GM23248 (cell line): ENCODE results near the gene NEK6. TPM values are rescaled to one million over a fixed set of nuclear protein-coding genes. Genes with fewer than 3 reads are reported as not detected.

Experiments used
- DNase-seq: peaks from one replicate; pipeline ENCODE4 v3.0.0-alpha.2; 2015
- H2AFZ ChIP-seq: fragments of 200-600 bp; sonication (generic); 2 replicates; pipeline ENCODE4 v1.6.1; 2016; ENCODE audit warnings: antibody characterized with exemption
- H3F3A ChIP-seq: fragments of 200-600 bp; sonication (generic); 2 replicates; pipeline ENCODE4 v1.6.1; 2016; ENCODE audit warnings: mild to moderate bottlenecking, antibody characterized with exemption, mixed run types; ENCODE audit not compliant: insufficient read depth
- H3K27ac ChIP-seq: fragments of 200-600 bp; sonication (generic); 2 replicates; pipeline ENCODE4 v1.5.1; 2016; ENCODE audit warnings: mild to moderate bottlenecking
- H3K27me3 ChIP-seq: fragments of 200-600 bp; sonication (generic); replicated peaks from 2 replicates; pipeline ENCODE4 v1.6.1; 2016; ENCODE audit warnings: mild to moderate bottlenecking; ENCODE audit not compliant: insufficient read depth
- H3K36me3 ChIP-seq: fragments of 200-600 bp; sonication (generic); 2 replicates; pipeline ENCODE4 v1.6.1; 2016; ENCODE audit warnings: low read depth, mild to moderate bottlenecking
- H3K4me1 ChIP-seq: fragments of 200-600 bp; sonication (generic); 2 replicates; pipeline ENCODE4 v1.6.1; 2016; ENCODE audit warnings: mild to moderate bottlenecking; ENCODE audit not compliant: insufficient read depth
- H3K4me2 ChIP-seq: fragments of 200-600 bp; sonication (generic); one replicate; pipeline ENCODE4 v1.6.1; 2016; ENCODE audit warnings: mild to moderate bottlenecking; ENCODE audit not compliant: unreplicated experiment
- H3K4me3 ChIP-seq: fragments of 200-600 bp; sonication (generic); 2 replicates; pipeline ENCODE4 v1.5.1; 2016; ENCODE audit warnings: mild to moderate bottlenecking
- H3K79me2 ChIP-seq: fragments of 200-600 bp; sonication (generic); 2 replicates; pipeline ENCODE4 v1.6.1; 2016; ENCODE audit warnings: mild to moderate bottlenecking; ENCODE audit not compliant: insufficient read depth
- H3K9ac ChIP-seq: fragments of 200-600 bp; sonication (generic); 2 replicates; pipeline ENCODE4 v1.6.1; 2016; ENCODE audit warnings: mild to moderate bottlenecking
- H3K9me2 ChIP-seq: fragments of 200-600 bp; sonication (generic); 2 replicates; pipeline ENCODE4 v1.6.1; 2016; ENCODE audit warnings: mixed run types, mild to moderate bottlenecking, moderate library complexity; ENCODE audit not compliant: insufficient read depth
- H3K9me3 ChIP-seq: fragments of 200-600 bp; sonication (generic); one replicate; pipeline ENCODE4 v1.6.1; 2017; ENCODE audit warnings: low read depth
- H4K20me1 ChIP-seq: fragments of 200-600 bp; sonication (generic); 2 replicates; pipeline ENCODE4 v1.6.0; 2016; ENCODE audit not compliant: insufficient read depth
- EZH2 ChIP-seq: fragments of 200-600 bp; sonication (generic); IDR thresholded peaks from 2 replicates; pipeline ENCODE4 v1.6.1; 2018; ENCODE audit warnings: antibody characterized with exemption, mild to moderate bottlenecking; ENCODE audit not compliant: insufficient read depth, poor library complexity, severe bottlenecking
- EZH2phosphoT487 ChIP-seq: fragments of 200-600 bp; sonication (generic); IDR thresholded peaks from 2 replicates; pipeline ENCODE4 v1.6.1; 2018; ENCODE audit warnings: antibody characterized with exemption, moderate library complexity, mild to moderate bottlenecking, low read depth; ENCODE audit not compliant: insufficient read depth
- WGBS, 2 experiments: methylation state at CpG; one replicate each; pipeline ENCODE4 v1.1.6; 2015 to 2017; ENCODE audit warnings: low lambda C conversion rate in 2 of 2, low coverage in 1 of 2; ENCODE audit errors: missing lambda C conversion rate in 2 of 2; 5-methylcytosine and 5-hydroxymethylcytosine counted together
- in situ Hi-C: fragments of 300-500 bp; cut with MboI; formaldehyde crosslinking; loops from 2 replicates; pipeline ENCODE4 v1.15.0; 2020
- polyA plus RNA-seq: library from polyadenylated mRNA; unstranded; fragments of >200 nt; fragmentation: Nextera tagmentation; extraction: Ambion mirVana; gene quantifications from 2 replicates; pipeline ENCODE4 v1.2.1, GENCODE V29; 2016
- total RNA-seq: library from RNA; depleted of rRNA; stranded (reverse); fragments of >200 nt; shearing (Covaris generic); gene quantifications from 2 replicates; pipeline ENCODE4 v1.2.3, GENCODE V29; 2014

Gene NEK6
- total and polyA plus RNA-seq, 2 experiments from 2014 or later: 43.7 to 69.6 TPM

DNA sequence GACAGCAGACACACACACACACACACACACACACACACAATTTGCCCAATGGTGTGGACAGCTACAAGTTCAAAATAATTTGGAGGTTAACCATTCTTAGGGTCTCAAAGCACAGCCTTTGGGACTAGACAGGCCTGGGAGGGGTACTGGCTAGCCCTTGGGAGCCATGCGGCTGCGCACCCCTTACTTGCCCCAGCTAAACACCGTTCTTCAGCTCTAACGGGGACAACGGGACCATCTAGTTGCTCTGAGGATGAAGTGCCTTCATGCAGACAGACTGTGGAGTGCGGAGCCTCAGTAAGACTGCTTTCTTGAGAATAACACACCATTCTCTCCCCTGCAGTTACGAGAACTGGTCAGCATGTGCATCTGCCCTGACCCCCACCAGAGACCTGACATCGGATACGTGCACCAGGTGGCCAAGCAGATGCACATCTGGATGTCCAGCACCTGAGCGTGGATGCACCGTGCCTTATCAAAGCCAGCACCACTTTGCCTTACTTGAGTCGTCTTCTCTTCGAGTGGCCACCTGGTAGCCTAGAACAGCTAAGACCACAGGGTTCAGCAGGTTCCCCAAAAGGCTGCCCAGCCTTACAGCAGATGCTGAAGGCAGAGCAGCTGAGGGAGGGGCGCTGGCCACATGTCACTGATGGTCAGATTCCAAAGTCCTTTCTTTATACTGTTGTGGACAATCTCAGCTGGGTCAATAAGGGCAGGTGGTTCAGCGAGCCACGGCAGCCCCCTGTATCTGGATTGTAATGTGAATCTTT, 92.9 kb downstream of the NEK6 start:
- Histone ChIP-seq H3K4me2 (no peak overlapping the region), H3F3A (peaks cover 66% of the 10 kb centered on the region), H3K27ac (no peak overlapping the region), H3K9ac (no peak overlapping the region), H3K9me3 (no peaks in the 10 kb centered on the region), H4K20me1 (no peaks in the 10 kb centered on the region), H3K27me3 (no peaks in the 10 kb centered on the region), H3K36me3 (peaks cover 47% of the 10 kb centered on the region), H2AFZ (no peak overlapping the region), H3K9me2 (no peaks in the 10 kb centered on the region), H3K79me2 (peaks cover 19% of the 10 kb centered on the region), H3K4me1 (no peaks in the 10 kb centered on the region), H3K4me3 (no peak overlapping the region)
- WGBS, 2 experiments: 94 to 95% methylated on average over 16 of the region's 16 CpGs
- DNase-seq: no peak
- no peak for TF ChIP-seq EZH2phosphoT487
- TF ChIP-seq EZH2: no peak
- in situ Hi-C loops: no loop called here

DNA sequence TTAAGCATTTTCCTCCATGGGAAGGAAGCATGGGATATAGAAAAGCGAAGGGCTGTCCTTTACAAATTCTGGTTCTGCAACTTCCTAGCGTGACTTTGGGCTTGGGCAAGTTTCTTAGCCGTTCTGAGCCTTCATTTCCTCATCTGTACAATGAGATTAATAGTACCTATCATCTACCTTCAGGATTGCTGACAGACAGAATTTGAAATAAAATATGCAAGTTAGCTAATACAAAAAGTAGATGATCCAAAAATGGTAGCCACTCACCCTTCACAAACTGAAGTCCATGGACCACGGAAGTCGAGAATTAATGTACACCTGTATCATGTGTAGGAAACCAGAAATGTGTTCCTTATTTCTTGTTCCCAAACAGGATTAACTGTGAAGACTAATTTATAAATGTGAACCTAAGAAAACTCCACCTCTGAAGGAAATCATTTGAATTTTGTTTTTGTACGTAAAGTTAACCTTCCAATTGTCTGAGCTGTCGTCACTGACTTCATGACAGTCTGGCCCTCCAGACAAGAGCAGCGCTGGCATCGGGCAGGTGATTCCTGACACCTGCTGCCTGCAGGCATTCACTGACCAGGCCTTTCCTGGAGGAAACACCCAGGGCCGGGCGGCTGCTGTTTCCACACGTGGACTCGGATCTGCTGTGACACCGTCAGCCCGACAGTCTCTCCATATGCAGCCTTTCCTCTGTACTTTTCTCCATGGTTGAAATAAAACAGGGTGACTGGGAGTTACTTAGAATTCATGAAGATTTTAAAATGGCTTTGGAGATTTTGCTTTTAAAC, 94.1 kb downstream of the NEK6 start:
- H4K20me1 ChIP-seq: no peaks in the 10 kb centered on the region

DNA sequence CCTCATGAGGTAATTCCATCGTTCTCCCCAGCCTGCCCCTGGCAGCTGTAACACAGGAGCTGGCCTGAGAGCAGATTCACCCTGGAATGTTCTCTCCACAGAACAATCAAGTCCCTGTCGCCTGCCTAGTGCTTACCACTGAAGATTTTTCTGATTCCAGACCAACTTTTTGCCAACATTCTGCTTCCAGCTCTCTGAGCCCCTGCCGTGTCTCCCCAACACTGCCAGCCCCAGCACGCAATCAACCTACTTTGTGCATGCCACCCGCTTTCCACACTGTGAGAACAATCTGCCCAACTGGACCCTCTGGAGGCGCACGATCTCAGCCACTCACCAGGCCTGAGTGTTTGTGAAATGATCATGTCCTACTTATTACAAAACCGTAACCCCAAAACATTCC, 94.9 kb downstream of the NEK6 start:
- 57 to 62% methylated on average over 8 of the region's 8 CpGs for WGBS, 2 experiments
- peak overlapping the region; percentile 83 for H3K27ac ChIP-seq

More for the DNA sequence above, 94.1 kb downstream of the NEK6 start:
- no peak overlapping the region for H3K4me2 ChIP-seq
- H3K36me3 ChIP-seq: peaks cover 47% of the 10 kb centered on the region
- peaks cover 66% of the 10 kb centered on the region for H3F3A ChIP-seq
- H3K9ac ChIP-seq: no peak overlapping the region
- TF ChIP-seq EZH2 (no peak), EZH2phosphoT487 (no peak)
- no peaks in the 10 kb centered on the region for H3K27me3 ChIP-seq
- no peaks in the 10 kb centered on the region for H3K9me3 ChIP-seq
- no peak for DNase-seq
- no peaks in the 10 kb centered on the region for H3K4me1 ChIP-seq
- no peak overlapping the region for H3K4me3 ChIP-seq
- no peak overlapping the region for H2AFZ ChIP-seq
- H3K79me2 ChIP-seq: peaks cover 31% of the 10 kb centered on the region
- peak overlapping the region; percentile 83 for H3K27ac ChIP-seq
- WGBS, 2 experiments: 86% methylated on average over 15 of the region's 15 CpGs
- no peaks in the 10 kb centered on the region for H3K9me2 ChIP-seq
- in situ Hi-C loops: no loop called here

DNA sequence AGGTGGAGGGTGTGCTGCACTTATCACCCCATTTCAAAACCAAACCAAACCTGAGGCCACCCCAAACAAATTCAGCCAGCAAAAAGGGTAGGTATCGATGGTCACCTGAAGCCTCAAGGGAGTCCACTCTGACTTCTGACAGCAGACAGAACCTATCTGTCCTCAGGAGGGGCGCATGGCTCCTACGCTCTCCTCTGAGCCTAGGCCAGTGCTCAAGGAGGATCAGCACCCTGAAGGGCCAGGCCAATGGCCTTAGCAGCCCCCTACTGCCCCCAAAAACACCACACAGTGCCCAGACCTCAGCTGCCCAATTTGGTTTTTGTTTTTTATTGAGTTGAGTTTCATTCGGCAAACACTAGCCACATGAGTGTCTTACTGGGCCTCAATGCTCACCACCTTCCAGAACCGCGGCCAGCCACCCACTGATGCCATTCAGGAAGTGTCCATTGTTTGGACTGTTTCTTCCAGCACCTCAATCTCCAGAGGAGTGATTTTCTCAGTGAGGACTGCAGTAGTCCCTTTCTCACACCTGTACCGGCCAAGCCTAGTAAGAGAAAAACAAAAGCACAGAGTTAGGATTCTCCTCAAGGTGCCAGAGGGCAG, 95.5 kb downstream of the NEK6 start:
- H2AFZ ChIP-seq: no peak overlapping the region
- H3K9me3 ChIP-seq: no peaks in the 10 kb centered on the region
- in situ Hi-C loops: no loop called here
- no peaks in the 10 kb centered on the region for H3K27me3 ChIP-seq
- peak overlapping the region; percentile 83 for H3K27ac ChIP-seq
- WGBS, 2 experiments: 83% methylated on average over 7 of the region's 7 CpGs
- H3F3A ChIP-seq: peaks cover 64% of the 10 kb centered on the region
- H3K4me1 ChIP-seq: no peaks in the 10 kb centered on the region
- H3K9ac ChIP-seq: peak overlapping the region; percentile 67
- peaks cover 45% of the 10 kb centered on the region for H3K36me3 ChIP-seq
- no peak for DNase-seq
- no peaks in the 10 kb centered on the region for H4K20me1 ChIP-seq
- no peaks in the 10 kb centered on the region for H3K9me2 ChIP-seq
- no peak overlapping the region for H3K4me2 ChIP-seq
- H3K4me3 ChIP-seq: no peak overlapping the region
- TF ChIP-seq EZH2phosphoT487: no peak
- no peak for TF ChIP-seq EZH2
- H3K79me2 ChIP-seq: peaks cover 42% of the 10 kb centered on the region

More for the DNA sequence above, 94.9 kb downstream of the NEK6 start:
- Histone ChIP-seq H3K27me3 (no peaks in the 10 kb centered on the region), H3K4me1 (no peaks in the 10 kb centered on the region), H3F3A (peaks cover 70% of the 10 kb centered on the region), H3K4me3 (no peak overlapping the region), H2AFZ (no peak overlapping the region), H3K36me3 (peaks cover 47% of the 10 kb centered on the region), H3K9ac (no peak overlapping the region), H3K79me2 (peaks cover 38% of the 10 kb centered on the region), H4K20me1 (no peaks in the 10 kb centered on the region), H3K9me2 (no peaks in the 10 kb centered on the region), H3K9me3 (no peaks in the 10 kb centered on the region), H3K4me2 (no peak overlapping the region)
- DNase-seq: peak; percentile 40
- in situ Hi-C loops: no loop called here
- TF ChIP-seq EZH2 (no peak), EZH2phosphoT487 (no peak)
